ENCODE measurements around the gene ERCC8. TPM values are rescaled to one million over a fixed set of nuclear protein-coding genes. Genes with fewer than 3 reads are reported as not detected.
"Not testable (repeated sequence)": the region's sequence is repeated elsewhere in the genome, so short reads cannot be mapped to it uniquely, and the experiment has no call there.

The ERCC8 gene
- total RNA-seq, 1 experiment from 2014 or later: 45.4 TPM

- no peak for DNase-seq (ENCODE audit: low read depth)
These were observed 26.4 kb downstream of the ERCC8 start for GRCh38 chr5:60918466-60918865.

GRCh38 chr5:60916646-60917045 lies 28.2 kb downstream of the ERCC8 start:
- no peak for DNase-seq (ENCODE audit: low read depth)

GRCh38 chr5:60903356-60903755 lies 41.5 kb downstream of the ERCC8 start:
- DNase-seq (ENCODE audit: low read depth): no peak

- no peak for DNase-seq (ENCODE audit: low read depth)
These were observed 47.9 kb downstream of the ERCC8 start for GRCh38 chr5:60896991-60897390.

- no peak for DNase-seq (ENCODE audit: low read depth)
These were observed 51.3 kb downstream of the ERCC8 start for GRCh38 chr5:60893521-60893920.

GRCh38 chr5:60891667-60892066 lies 53.2 kb downstream of the ERCC8 start:
- no peak for DNase-seq (ENCODE audit: low read depth)

- DNase-seq (ENCODE audit: low read depth): no peak
These were observed 56.4 kb downstream of the ERCC8 start for GRCh38 chr5:60888359-60889061.

- no peak for DNase-seq (ENCODE audit: low read depth)
These were observed 57.1 kb downstream of the ERCC8 start for GRCh38 chr5:60887746-60888145.

- DNase-seq (ENCODE audit: low read depth): no peak
These were observed 57.8 kb downstream of the ERCC8 start for GRCh38 chr5:60887096-60887495.

- no peak for DNase-seq (ENCODE audit: low read depth)
These were observed 58.7 kb downstream of the ERCC8 start for GRCh38 chr5:60886158-60886557.

- no peak for DNase-seq (ENCODE audit: low read depth)
These were observed 61.6 kb downstream of the ERCC8 start for GRCh38 chr5:60883229-60883628.

GRCh38 chr5:60872892-60873291 lies 72.0 kb downstream of the ERCC8 start:
- DNase-seq (ENCODE audit: low read depth): no peak

- no peak for DNase-seq (ENCODE audit: low read depth)
These were observed 74.0 kb downstream of the ERCC8 start for GRCh38 chr5:60870857-60871256.

- not testable (repeated sequence) for DNase-seq (ENCODE audit: low read depth)
These were observed 84.3 kb downstream of the ERCC8 start for GRCh38 chr5:60860572-60860971.

GRCh38 chr5:60856066-60856465 lies 88.8 kb downstream of the ERCC8 start:
- no peak for DNase-seq (ENCODE audit: low read depth)

GRCh38 chr5:60852940-60853339 lies 91.9 kb downstream of the ERCC8 start:
- DNase-seq (ENCODE audit: low read depth): no peak

GRCh38 chr5:60852317-60852716 lies 92.6 kb downstream of the ERCC8 start:
- no peak for DNase-seq (ENCODE audit: low read depth)

GRCh38 chr5:60851626-60852025 lies 93.2 kb downstream of the ERCC8 start:
- DNase-seq (ENCODE audit: low read depth): no peak

GRCh38 chr5:60846298-60846697 lies 98.6 kb downstream of the ERCC8 start:
- DNase-seq (ENCODE audit: low read depth): no peak

GRCh38 chr5:60843936-60844905 lies 100.6 kb downstream of the ERCC8 start, which contains the start of gene ELOVL7:
Gene ELOVL7 (minus strand): TSS chr5:60844269. CDS start chr5:60787397, 56,872 bp downstream.
- peak; percentile 84 for DNase-seq (ENCODE audit: low read depth)

- peak; percentile 26 for DNase-seq (ENCODE audit: low read depth)
These were observed 101.4 kb downstream of the ERCC8 start for GRCh38 chr5:60843386-60843935.

- DNase-seq (ENCODE audit: low read depth): no peak
These were observed 101.9 kb downstream of the ERCC8 start for GRCh38 chr5:60842871-60843385.
